HG03460 (cell line): ENCODE measurements around the gene KRTAP10-2.

Experiments
- ATAC-seq: cut with Tn5 transposase; IDR thresholded peaks from one replicate; pipeline ENCODE4 v1.9.1; 2021; ENCODE audit not compliant: unreplicated experiment

Gene KRTAP10-2

GRCh38 chr21:44527156-44527982 is 23.9 kb downstream of the KRTAP10-2 start:
- ATAC-seq: no peak

GRCh38 chr21:44526096-44526997 is 25.0 kb downstream of the KRTAP10-2 start:
- no peak for ATAC-seq

GRCh38 chr21:44525391-44526095 is 25.8 kb downstream of the KRTAP10-2 start:
- no peak for ATAC-seq

- ATAC-seq: no peak
These were observed 26.6 kb downstream of the KRTAP10-2 start for GRCh38 chr21:44524414-44525371.

GRCh38 chr21:44523567-44524413 is 27.5 kb downstream of the KRTAP10-2 start:
- no peak for ATAC-seq

- ATAC-seq: no peak
These were observed 28.5 kb downstream of the KRTAP10-2 start for GRCh38 chr21:44522753-44523204.

GRCh38 chr21:44521928-44522752 is 29.2 kb downstream of the KRTAP10-2 start:
- ATAC-seq: no peak

- no peak for ATAC-seq
These were observed 29.9 kb downstream of the KRTAP10-2 start for GRCh38 chr21:44521301-44521927.

GRCh38 chr21:44520326-44521300 is 30.7 kb downstream of the KRTAP10-2 start:
- no peak for ATAC-seq

GRCh38 chr21:44519346-44520325 is 31.7 kb downstream of the KRTAP10-2 start:
- ATAC-seq: no peak

- ATAC-seq: no peak
These were observed 32.6 kb downstream of the KRTAP10-2 start for GRCh38 chr21:44518686-44519085.

- ATAC-seq: no peak
These were observed 34.0 kb downstream of the KRTAP10-2 start for GRCh38 chr21:44517175-44517899.

GRCh38 chr21:44516828-44517174 is 34.5 kb downstream of the KRTAP10-2 start:
- no peak for ATAC-seq

GRCh38 chr21:44516342-44516741 is 35.0 kb downstream of the KRTAP10-2 start:
- no peak for ATAC-seq
